Measurements from ENCODE around the gene CLEC4F. TPM values are rescaled to one million over a fixed set of nuclear protein-coding genes. Genes with fewer than 3 reads are reported as not detected.

CLEC4F gene
- total and polyA plus RNA-seq, 2 of the 13 experiments (the other 11 are each of a cell fraction or from before 2014, with no cell fraction given): 0.12 to 0.13 TPM

DNA sequence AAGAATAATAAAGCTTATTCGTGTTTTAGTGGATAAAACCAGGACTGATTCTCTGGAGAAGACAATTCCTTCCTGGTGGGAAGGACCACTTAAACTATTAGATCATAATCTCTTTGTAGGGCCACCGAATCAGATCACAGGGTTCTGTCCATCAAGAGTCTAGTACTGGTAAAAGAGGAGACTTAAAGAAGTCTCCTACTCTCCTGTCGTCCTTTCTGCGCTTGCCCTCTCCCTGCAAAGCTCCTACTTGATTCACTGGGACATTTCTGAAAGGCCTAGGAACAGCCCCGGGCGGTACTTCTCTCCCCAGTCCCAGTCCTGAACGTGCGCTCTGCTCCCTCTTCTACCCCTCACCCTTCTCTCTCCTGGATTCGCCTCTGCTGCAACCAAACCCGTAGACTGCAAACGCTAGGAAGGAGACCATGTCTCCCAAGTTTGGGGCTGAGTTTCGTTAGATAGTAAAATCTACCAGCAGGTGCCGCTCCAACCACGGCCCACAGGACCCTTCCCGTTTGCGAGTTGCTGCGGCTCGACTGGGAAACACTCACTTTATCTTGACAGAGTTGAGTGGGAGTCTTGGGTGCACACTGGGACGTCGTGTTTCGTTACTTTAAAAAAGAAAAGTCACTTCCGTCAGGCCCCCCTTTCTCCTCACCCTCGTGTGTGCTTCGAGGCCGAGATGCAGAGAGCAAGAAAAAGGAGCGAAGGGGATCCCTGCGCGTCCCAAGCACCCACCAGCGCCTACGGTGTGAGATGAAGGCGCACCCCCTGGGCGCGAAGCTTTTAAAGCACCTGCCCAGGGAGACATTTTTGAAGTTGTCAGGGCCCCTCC is 30.9 kb downstream of the CLEC4F start (continued):
- TF ChIP-seq ZNF646 (CRISPR knock-in tag; IDR thresholded peaks at IDR 0.05) (no peak), HDAC6 (IDR thresholded peaks at IDR 0.05; ENCODE audit: low read depth, low read length) (no peak), ZNF160 (CRISPR knock-in tag; IDR thresholded peaks at IDR 0.05) (no peak), POLR2A (IDR thresholded peaks at IDR 0.05; ENCODE audit: insufficient read depth in 1 of 2, low read depth in 2 of 2, low read length in 2 of 2) (no peak), AHR (CRISPR knock-in tag; IDR thresholded peaks at IDR 0.05) (0 out of 2 replicates have a peak, but pooled peaks have one; percentile 74), RFXAP (CRISPR knock-in tag; IDR thresholded peaks at IDR 0.05; ENCODE audit: borderline replicate concordance) (0 out of 2 replicates have a peak, but pooled peaks have one; percentile 24), ARNT (IDR thresholded peaks at IDR 0.05) (no peak), ZNF10 (CRISPR knock-in tag; IDR thresholded peaks at IDR 0.05; ENCODE audit: borderline replicate concordance, low read depth) (no peak), ZNF362 (CRISPR knock-in tag; IDR thresholded peaks at IDR 0.05; ENCODE audit: borderline replicate concordance) (no peak), ZNF510 (CRISPR knock-in tag; IDR thresholded peaks at IDR 0.05; ENCODE audit: low read depth) (no peak), HINFP (CRISPR knock-in tag; IDR thresholded peaks at IDR 0.05; ENCODE audit: low read depth) (no peak), PAXIP1 (CRISPR knock-in tag; conservative IDR thresholded peaks at IDR 0.05) (no peak), DR1 (CRISPR knock-in tag; IDR thresholded peaks at IDR 0.05) (no peak), ZNF619 (CRISPR knock-in tag; IDR thresholded peaks at IDR 0.05) (peak; percentile 77; the same call in 1 of the 2 replicates), SP5 (CRISPR knock-in tag; IDR thresholded peaks at IDR 0.05; ENCODE audit: borderline replicate concordance, low read depth) (no peak), NCOR1 (IDR thresholded peaks at IDR 0.05; ENCODE audit: borderline replicate concordance, low read length) (no peak), CHD2 (IDR thresholded peaks at IDR 0.05; ENCODE audit: low read depth, low read length) (no peak)

Data from HepG2 (cell line).